Measurements from ENCODE around the gene LHX4.

LHX4 gene

DNA sequence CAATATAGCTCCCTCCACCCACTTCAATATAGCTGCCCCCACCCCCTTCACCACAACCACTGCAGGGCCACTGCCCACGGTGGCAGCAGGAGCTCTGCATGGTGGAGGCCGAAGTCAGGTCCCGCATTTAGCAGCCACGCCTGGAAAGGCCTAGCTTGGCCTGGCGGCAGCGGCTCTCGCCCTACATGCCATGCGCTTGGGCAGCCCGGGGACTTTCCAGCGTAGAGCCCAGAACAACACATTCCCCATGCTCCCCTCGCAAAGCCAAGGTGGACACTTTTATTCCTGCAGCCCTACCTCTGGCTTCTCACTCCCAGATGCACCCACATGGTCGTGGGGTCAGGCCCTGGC, 37.1 kb downstream of the LHX4 start:
- H3K4me3 ChIP-seq (ENCODE audit: low read depth, low read length): no peak overlapping the region
- no peak for TF ChIP-seq CTCF (IDR thresholded peaks at IDR 0.05; ENCODE audit: control insufficient read depth, extremely low read depth, insufficient read depth)
- DNase-seq (ENCODE audit: low read depth): no peak

- no peak for DNase-seq (ENCODE audit: low read depth)
- no peak for TF ChIP-seq CTCF (IDR thresholded peaks at IDR 0.05; ENCODE audit: control insufficient read depth, extremely low read depth, insufficient read depth)
- H3K4me3 ChIP-seq (ENCODE audit: low read depth, low read length): no peak overlapping the region
Measured at GRCh38 chr1:180267761-180268555, 37.9 kb downstream of the LHX4 start.

- H3K4me3 ChIP-seq (ENCODE audit: low read depth, low read length): no peak overlapping the region
- TF ChIP-seq CTCF (IDR thresholded peaks at IDR 0.05; ENCODE audit: control insufficient read depth, extremely low read depth, insufficient read depth): no peak
- no peak for DNase-seq (ENCODE audit: low read depth)
Measured at GRCh38 chr1:180268556-180269075, 38.6 kb downstream of the LHX4 start.

- TF ChIP-seq CTCF (IDR thresholded peaks at IDR 0.05; ENCODE audit: control insufficient read depth, extremely low read depth, insufficient read depth): peak; percentile 78
- DNase-seq (ENCODE audit: low read depth): peak; percentile 36
Measured at GRCh38 chr1:180269645-180270529, 39.8 kb downstream of the LHX4 start.

GRCh38 chr1:180270530-180271271, 40.6 kb downstream of the LHX4 start:
- TF ChIP-seq CTCF (IDR thresholded peaks at IDR 0.05; ENCODE audit: control insufficient read depth, extremely low read depth, insufficient read depth): no peak
- H3K4me3 ChIP-seq (ENCODE audit: low read depth, low read length): no peak overlapping the region

More at GRCh38 chr1:180269645-180270529, 39.8 kb downstream of the LHX4 start:
- no peak overlapping the region for H3K4me3 ChIP-seq (ENCODE audit: low read depth, low read length)

More at GRCh38 chr1:180270530-180271271, 40.6 kb downstream of the LHX4 start:
- no peak for DNase-seq (ENCODE audit: low read depth)

Measured in LNCaP clone FGC (cell line).